HepG2 (cell line): ENCODE results near the gene ZSCAN23. TPM values are rescaled to one million over a fixed set of nuclear protein-coding genes. Genes with fewer than 3 reads are reported as not detected.

ENCODE experiments used
- ARID5B ChIP-seq: IDR thresholded peaks from 2 replicates; pipeline ENCODE4 v1.4.0; 2020; ENCODE audit warnings: mild to moderate bottlenecking, missing genetic modification reagents
- ASH2L ChIP-seq: fragments of 300-600, 200-600 bp; sonication (generic); IDR thresholded peaks from 2 replicates; pipeline ENCODE4 v1.7.0; 2017; ENCODE audit warnings: low read depth, mild to moderate bottlenecking, moderate library complexity, mixed read lengths, low read length; ENCODE audit not compliant: insufficient read length
- ATAD3A ChIP-seq: sonication (generic); formaldehyde crosslinking; IDR thresholded peaks from 2 replicates; pipeline ENCODE4 v1.4.0; 2020; ENCODE audit warnings: missing genetic modification reagents
- CENPT ChIP-seq: sonication (generic); formaldehyde crosslinking; IDR thresholded peaks from 2 replicates; pipeline ENCODE4 v1.8.0; 2022; ENCODE audit warnings: low read depth, mild to moderate bottlenecking, moderate library complexity, missing genetic modification reagents
- ISL2 ChIP-seq: sonication (generic); formaldehyde crosslinking; IDR thresholded peaks from 2 replicates; pipeline ENCODE4 v1.5.0; 2020; ENCODE audit warnings: missing genetic modification reagents
- KLF13 ChIP-seq: sonication (generic); formaldehyde crosslinking; IDR thresholded peaks from 2 replicates; pipeline ENCODE4 v1.4.0; 2020; ENCODE audit warnings: mild to moderate bottlenecking, missing genetic modification reagents
- MAFG ChIP-seq: sonication (generic); formaldehyde crosslinking; IDR thresholded peaks from 2 replicates; pipeline ENCODE4 v1.5.1; 2020; ENCODE audit warnings: mild to moderate bottlenecking, missing genetic modification reagents
- MEIS1 ChIP-seq: sonication (generic); formaldehyde crosslinking; IDR thresholded peaks from 2 replicates; pipeline ENCODE4 v1.9.0; 2021; ENCODE audit warnings: mild to moderate bottlenecking, missing genetic modification reagents, moderate library complexity, borderline replicate concordance
- MTF2 ChIP-seq: sonication (generic); formaldehyde crosslinking; IDR thresholded peaks from 2 replicates; pipeline ENCODE4 v1.5.0; 2020; ENCODE audit warnings: missing genetic modification reagents, borderline replicate concordance
- PBX3 ChIP-seq: sonication (generic); formaldehyde crosslinking; IDR thresholded peaks from 2 replicates; pipeline ENCODE4 v1.8.1; 2023; ENCODE audit warnings: missing genetic modification reagents, inconsistent platforms, borderline replicate concordance
- SMAD3 ChIP-seq: sonication (generic); formaldehyde crosslinking; IDR thresholded peaks from 2 replicates; pipeline ENCODE4 v1.4.0; 2020; ENCODE audit warnings: missing genetic modification reagents
- SMARCE1 ChIP-seq: fragments of 450-650 bp; IDR thresholded peaks from 2 replicates; pipeline ENCODE4 v1.6.1; 2017; ENCODE audit warnings: borderline replicate concordance
- SUZ12 ChIP-seq: fragments of 150-350 bp; IDR thresholded peaks from 2 replicates; pipeline ENCODE4 v1.6.1; 2014; ENCODE audit warnings: low read depth, low read length
- TAF1 ChIP-seq: sonication (generic); formaldehyde crosslinking; IDR thresholded peaks from 2 replicates; pipeline ENCODE4 v1.4.0; 2020; ENCODE audit warnings: missing genetic modification reagents
- ZBTB44 ChIP-seq: sonication (generic); formaldehyde crosslinking; IDR thresholded peaks from 2 replicates; pipeline ENCODE4 v1.4.0; 2020; ENCODE audit warnings: missing genetic modification reagents
- ZNF124 ChIP-seq: sonication (generic); formaldehyde crosslinking; IDR thresholded peaks from 2 replicates; pipeline ENCODE4 v1.4.0; 2020; ENCODE audit warnings: missing genetic modification reagents
- ZNF17 ChIP-seq: sonication (generic); formaldehyde crosslinking; IDR thresholded peaks from 2 replicates; pipeline ENCODE4 v1.5.0; 2020; ENCODE audit warnings: mild to moderate bottlenecking, missing genetic modification reagents
- ZNF260 ChIP-seq: sonication (generic); formaldehyde crosslinking; IDR thresholded peaks from 2 replicates; pipeline ENCODE4 v1.4.0; 2020; ENCODE audit warnings: missing genetic modification reagents, low read depth, mild to moderate bottlenecking, borderline replicate concordance
- ZNF558 ChIP-seq: sonication (generic); formaldehyde crosslinking; IDR thresholded peaks from 2 replicates; pipeline ENCODE4 v1.9.0; 2022; ENCODE audit warnings: mild to moderate bottlenecking, missing genetic modification reagents, borderline replicate concordance
- ZNF713 ChIP-seq: sonication (generic); formaldehyde crosslinking; IDR thresholded peaks from 2 replicates; pipeline ENCODE4 v1.4.0; 2020; ENCODE audit warnings: mild to moderate bottlenecking, missing genetic modification reagents
- polyA plus RNA-seq, 8 experiments: library from polyadenylated mRNA; depleted of rRNA in 3 of 8; stranded (reverse) in 7 of 8; unstranded in 1 of 8; fragments of >200 nt; fragmentation: Illumina TruSeq in 4 of 8; extraction: Trizol in 4 of 8; gene quantifications; 2 replicates each; pipeline versions ENCODE4 v1.2.1 to v1.2.3, GENCODE V29; 2011 to 2016; ENCODE audit warnings: low read depth in 4 of 8, missing spikeins in 1 of 8, mixed read lengths in 1 of 8; ENCODE audit not compliant: insufficient read depth in 1 of 8
- total RNA-seq, 5 experiments: library from RNA; depleted of rRNA; stranded (reverse); fragments of >200 nt; fragmentation: Illumina TruSeq; extraction: Trizol; gene quantifications; 2 replicates each; pipeline ENCODE4 v1.2.3, GENCODE V29; 2016; ENCODE audit warnings: low read depth in 1 of 5
- TF ChIP-seq, protein P1 (sequence below): conservative IDR thresholded peaks from 2 replicates; pipeline ENCODE4 v1.6.1; 2018; ENCODE audit warnings: missing genetic modification reagents

Gene ZSCAN23
- total and polyA plus RNA-seq, 2 of the 13 experiments (the other 11 are each of a cell fraction or from before 2014, with no cell fraction given), result 0.29 to 1.2 TPM

DNA sequence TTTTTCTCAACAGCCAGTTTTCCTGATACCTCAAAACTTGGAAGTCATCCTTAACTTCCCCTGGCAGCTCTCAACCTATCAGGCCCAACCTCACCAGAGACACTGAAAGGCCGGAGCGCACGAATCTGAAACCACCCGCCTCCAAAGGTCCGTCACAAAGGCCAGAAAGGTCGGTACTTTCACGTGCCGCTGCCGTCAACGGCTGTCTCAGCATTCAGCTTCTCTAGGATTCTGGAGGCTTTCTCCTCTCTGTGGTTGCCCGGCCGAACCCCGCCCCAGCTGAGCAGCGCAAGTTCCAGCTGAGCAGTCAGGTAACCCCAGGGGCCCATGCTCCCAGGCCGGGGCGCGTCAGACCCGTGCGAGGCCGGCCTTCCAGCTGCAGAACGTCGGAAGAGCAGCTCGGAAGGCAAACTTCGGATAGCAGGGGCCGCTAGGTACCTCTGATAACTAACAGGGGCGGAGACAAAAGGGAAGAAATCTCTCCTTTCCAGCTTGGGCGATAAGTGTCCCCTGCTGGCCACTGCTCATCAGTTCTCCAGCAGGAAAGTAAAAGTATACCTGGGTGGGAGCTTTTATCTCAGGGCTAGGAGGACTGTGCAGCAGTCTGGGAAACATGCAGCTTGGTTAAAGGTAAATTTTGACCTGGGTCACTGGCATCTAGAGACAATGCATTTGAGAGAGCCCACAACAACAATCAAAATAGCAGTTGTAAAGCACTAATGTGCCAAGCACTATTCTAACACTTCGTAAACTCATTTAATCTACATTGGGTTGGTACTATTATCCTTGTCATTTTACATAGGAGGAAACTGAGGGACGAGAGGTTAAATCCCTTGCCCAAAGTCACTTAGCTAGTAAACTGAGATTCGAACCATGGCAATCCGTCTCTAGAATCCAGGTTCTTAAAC, 59.8 kb downstream of the ZSCAN23 start (continued):
- TF ChIP-seq ZNF713 (CRISPR knock-in tag) (no peak), KLF13 (CRISPR knock-in tag) (0 out of 2 replicates have a peak, but pooled peaks have one; percentile 52), ASH2L (peak; percentile 97), CENPT (CRISPR knock-in tag) (peak; percentile 94), MEIS1 (CRISPR knock-in tag) (peak; percentile 91; the same call in 1 of the 2 replicates), ISL2 (CRISPR knock-in tag) (peak; percentile 53; the same call in 1 of the 2 replicates), MTF2 (CRISPR knock-in tag) (peak; percentile 84; the same call in 1 of the 2 replicates), MAFG (CRISPR knock-in tag) (no peak), ZBTB44 (CRISPR knock-in tag) (peak; percentile 34; the same call in 1 of the 2 replicates), ARID5B (CRISPR knock-in tag) (peak; percentile 94), ZNF558 (no peak; the same call in 1 of the 2 replicates), SMARCE1 (no peak), ATAD3A (CRISPR knock-in tag) (no peak), ZNF260 (no peak), ZNF124 (peak; percentile 85; the same call in 1 of the 2 replicates), TAF1 (peak; percentile 78; the same call in 1 of the 2 replicates), PBX3 (CRISPR knock-in tag) (no peak; the same call in 1 of the 2 replicates), SUZ12 (no peak), ZNF17 (CRISPR knock-in tag) (no peak), SMAD3 (CRISPR knock-in tag) (peak; percentile 86; the same call in 1 of the 2 replicates)
- TF ChIP-seq, protein P1, sequence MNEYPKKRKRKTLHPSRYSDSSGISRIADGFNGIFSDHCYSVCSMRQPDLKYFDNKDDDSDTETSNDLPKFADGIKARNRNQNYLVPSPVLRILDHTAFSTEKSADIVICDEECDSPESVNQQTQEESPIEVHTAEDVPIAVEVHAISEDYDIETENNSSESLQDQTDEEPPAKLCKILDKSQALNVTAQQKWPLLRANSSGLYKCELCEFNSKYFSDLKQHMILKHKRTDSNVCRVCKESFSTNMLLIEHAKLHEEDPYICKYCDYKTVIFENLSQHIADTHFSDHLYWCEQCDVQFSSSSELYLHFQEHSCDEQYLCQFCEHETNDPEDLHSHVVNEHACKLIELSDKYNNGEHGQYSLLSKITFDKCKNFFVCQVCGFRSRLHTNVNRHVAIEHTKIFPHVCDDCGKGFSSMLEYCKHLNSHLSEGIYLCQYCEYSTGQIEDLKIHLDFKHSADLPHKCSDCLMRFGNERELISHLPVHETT (CRISPR knock-in tag), result no peak
